H1 (cell line): ENCODE measurements around the gene TIMM21. TPM values are rescaled to one million over a fixed set of nuclear protein-coding genes. Genes with fewer than 3 reads are reported as not detected.

Source experiments
- CTCF ChIA-PET: fragments of 300-600 bp; sonication (Branson Sonifier 250); formaldehyde crosslinking; loops from one replicate; lab custom pipeline; 2021; ENCODE audit not compliant: partially characterized antibody; lab: Charles Lee
- POLR2A ChIA-PET: fragments of 300-600 bp; sonication (Branson Sonifier 250); formaldehyde crosslinking; loops from one replicate; lab custom pipeline; 2021; ENCODE audit warnings: inconsistent platforms; ENCODE audit not compliant: partially characterized antibody; lab: Charles Lee
- DNase-seq, 2 experiments: peaks; one replicate each; pipeline versions ENCODE4 v3.0.0 to v3.0.0-alpha.2; 2010 to 2022; ENCODE audit warnings: low spot score in 2 of 2, low read depth in 1 of 2, mixed read lengths in 1 of 2
- FAIRE-seq: peaks from 2 replicates; lab custom pipeline; 2011; peaks lifted over from hg19 to GRCh38; lab: Jason Lieb, UNC
- H2AFZ ChIP-seq: 2 replicates; pipeline ENCODE4 v1.8.1; 2012; ENCODE audit warnings: low read length, inconsistent platforms
- H2AK5ac ChIP-seq: 2 replicates; pipeline ENCODE4 v1.6.1; 2013; ENCODE audit warnings: low read depth, low read length
- H2BK120ac ChIP-seq: replicated peaks from 2 replicates; pipeline ENCODE3; 2013; ENCODE audit warnings: low read depth, low read length, inconsistent platforms
- H2BK12ac ChIP-seq: 2 replicates; pipeline ENCODE4 v1.6.1; 2013; ENCODE audit warnings: low read depth, low read length
- H2BK15ac ChIP-seq: 2 replicates; pipeline ENCODE4 v1.6.1; 2013; ENCODE audit warnings: low read length
- H2BK20ac ChIP-seq: 2 replicates; pipeline ENCODE4 v1.6.1; 2013; ENCODE audit warnings: low read length
- H2BK5ac ChIP-seq: 2 replicates; pipeline ENCODE4 v1.6.1; 2013; ENCODE audit warnings: low read depth, low read length
- H3K14ac ChIP-seq: 2 replicates; pipeline ENCODE4 v1.6.1; 2013; ENCODE audit warnings: inconsistent platforms; ENCODE audit not compliant: insufficient read length
- H3K18ac ChIP-seq: 2 replicates; pipeline ENCODE4 v1.6.1; 2013; ENCODE audit warnings: low read length; ENCODE audit errors: extremely low read depth
- H3K23ac ChIP-seq: 2 replicates; pipeline ENCODE4 v1.6.1; 2013; ENCODE audit warnings: inconsistent platforms; ENCODE audit not compliant: insufficient read length
- H3K23me2 ChIP-seq: 2 replicates; pipeline ENCODE4 v1.6.1; 2013; ENCODE audit warnings: low read depth, low read length
- H3K27ac ChIP-seq: 2 replicates; pipeline ENCODE4 v1.6.1; 2011; ENCODE audit warnings: low read depth, low read length, inconsistent platforms
- H3K27me3 ChIP-seq, 4 experiments: replicated peaks in 1 of 4; 1 replicate in 1 of 4; 2 replicates in 3 of 4; pipeline versions ENCODE4 v1.6.1 to v1.8.1; 2011 to 2013; ENCODE audit warnings: low read length in 3 of 4, mild to moderate bottlenecking in 3 of 4, inconsistent platforms in 2 of 4, mixed read lengths in 2 of 4, moderate library complexity in 1 of 4; ENCODE audit not compliant: control insufficient read depth in 3 of 4, insufficient read depth in 3 of 4; ENCODE audit errors: extremely low read depth in 1 of 4
- H3K36me3 ChIP-seq, 4 experiments: 2 replicates each; pipeline versions ENCODE4 v1.6.1 to v1.8.1; 2011 to 2013; ENCODE audit warnings: mild to moderate bottlenecking in 4 of 4, low read length in 3 of 4, moderate library complexity in 2 of 4, control low read depth in 1 of 4, inconsistent platforms in 1 of 4; ENCODE audit not compliant: insufficient read depth in 4 of 4, control insufficient read depth in 2 of 4
- H3K4ac ChIP-seq: replicated peaks from 2 replicates; pipeline ENCODE3; 2013; ENCODE audit warnings: low read length, low read depth, mixed read lengths, inconsistent platforms; ENCODE audit not compliant: insufficient read length
- H3K4me1 ChIP-seq, 4 experiments: replicated peaks in 1 of 4; 1 replicate in 1 of 4; 2 replicates in 3 of 4; pipeline versions ENCODE4 v1.6.1 to v1.8.1; 2011 to 2013; ENCODE audit warnings: low read length in 3 of 4, inconsistent platforms in 2 of 4, mixed read lengths in 1 of 4; ENCODE audit not compliant: insufficient read depth in 4 of 4, control insufficient read depth in 3 of 4
- H3K4me2 ChIP-seq, 2 experiments: 2 replicates each; pipeline versions ENCODE4 v1.6.1 to v1.8.1; 2011 to 2013; ENCODE audit warnings: low read depth in 2 of 2, low read length in 2 of 2, control low read depth in 1 of 2, inconsistent platforms in 1 of 2, mild to moderate bottlenecking in 1 of 2; ENCODE audit not compliant: insufficient read depth in 1 of 2
- H3K4me3 ChIP-seq, 4 experiments: fragments of 200-600, 300-600 bp in 1 of 4; sonication (generic), shearing (Covaris generic), sonication (Bioruptor Twin) in 1 of 4; 2 replicates each; pipeline versions ENCODE4 v1.5.1 to v1.8.1; 2011 to 2016; ENCODE audit warnings: low read length in 4 of 4, low read depth in 3 of 4, control low read depth in 2 of 4, inconsistent platforms in 2 of 4, mild to moderate bottlenecking in 2 of 4, mixed read lengths in 1 of 4, moderate library complexity in 1 of 4; ENCODE audit not compliant: insufficient read depth in 2 of 4; ENCODE audit errors: extremely low read depth in 1 of 4
- H3K56ac ChIP-seq: replicated peaks from 2 replicates; pipeline ENCODE3; 2013; ENCODE audit warnings: low read depth, mild to moderate bottlenecking, mixed read lengths, low read length, inconsistent platforms; ENCODE audit not compliant: insufficient read length
- H3K79me1 ChIP-seq: 2 replicates; pipeline ENCODE4 v1.6.1; 2013; ENCODE audit warnings: low read depth, low read length, control low read depth
- H3K79me2 ChIP-seq, 2 experiments: 2 replicates each; pipeline versions ENCODE4 v1.6.1 to v1.8.1; 2012 to 2013; ENCODE audit warnings: low read length in 2 of 2, mild to moderate bottlenecking in 2 of 2, inconsistent platforms in 1 of 2; ENCODE audit not compliant: insufficient read depth in 2 of 2, control insufficient read depth in 1 of 2
- H3K9ac ChIP-seq, 4 experiments: replicated peaks in 1 of 4; 1 replicate in 1 of 4; 2 replicates in 3 of 4; pipeline versions ENCODE4 v1.6.1 to v1.8.1; 2011 to 2013; ENCODE audit warnings: low read depth in 3 of 4, low read length in 3 of 4, control low read depth in 2 of 4, mild to moderate bottlenecking in 2 of 4, moderate library complexity in 2 of 4, inconsistent platforms in 1 of 4; ENCODE audit errors: extremely low read depth in 1 of 4
- H3K9me3 ChIP-seq, 2 experiments: 2 replicates each; pipeline versions ENCODE4 v1.6.1 to v1.8.1; 2012 to 2013; ENCODE audit warnings: mild to moderate bottlenecking in 2 of 2, moderate library complexity in 2 of 2, control low read depth in 1 of 2, inconsistent platforms in 1 of 2, low read depth in 1 of 2, low read length in 1 of 2, mixed read lengths in 1 of 2; ENCODE audit not compliant: insufficient read depth in 2 of 2
- H4K20me1 ChIP-seq, 2 experiments: replicated peaks in 1 of 2; 2 replicates each; pipeline versions ENCODE3 to v1.8.1; 2011 to 2013; ENCODE audit warnings: inconsistent platforms in 2 of 2, low read length in 2 of 2, mild to moderate bottlenecking in 1 of 2; ENCODE audit not compliant: insufficient read depth in 2 of 2, control insufficient read depth in 1 of 2
- H4K5ac ChIP-seq: 2 replicates; pipeline ENCODE4 v1.6.1; 2013; ENCODE audit warnings: low read length, low read depth, mixed read lengths, inconsistent platforms; ENCODE audit not compliant: insufficient read length
- H4K8ac ChIP-seq: 2 replicates; pipeline ENCODE4 v1.8.0; 2013; ENCODE audit warnings: mild to moderate bottlenecking, moderate library complexity, low read length, inconsistent platforms; ENCODE audit not compliant: insufficient read depth; ENCODE audit errors: extremely low read depth
- H4K91ac ChIP-seq: replicated peaks from 2 replicates; pipeline ENCODE3; 2013; ENCODE audit warnings: low read length, mixed read lengths, inconsistent platforms; ENCODE audit not compliant: insufficient read length
- BACH1 ChIP-seq: IDR thresholded peaks from 2 replicates; pipeline ENCODE4 v1.6.1; 2012; ENCODE audit warnings: low read length, improper control_type of control experiment
- WGBS, 2 experiments: shearing (Covaris generic) in 1 of 2; methylation state at CpG; one replicate each; pipeline versions ENCODE4 v1.1.6 to v1.1.7; 2013 to 2015; ENCODE audit warnings: low lambda C conversion rate in 2 of 2, mixed read lengths in 2 of 2, inconsistent platforms in 1 of 2, low coverage in 1 of 2, missing lambda C conversion rate in 1 of 2; ENCODE audit not compliant: insufficient replicate concordance in 2 of 2, insufficient coverage in 1 of 2, insufficient read length in 1 of 2; ENCODE audit errors: extremely low coverage in 1 of 2, missing lambda C conversion rate in 1 of 2; 5-methylcytosine and 5-hydroxymethylcytosine counted together
- polyA plus RNA-seq, 7 experiments: library from polyadenylated mRNA; depleted of rRNA in 3 of 7; stranded (reverse) in 5 of 7; unstranded in 2 of 7; fragments of >200 nt in 5 of 7; fragments of 200-250 nt in 2 of 7; gene quantifications; 1 replicate in 5 of 7; 2 replicates in 1 of 7; 4 replicates in 1 of 7; pipeline versions ENCODE4 v1.2.1 to v1.2.3, GENCODE V29; 2011 to 2013; ENCODE audit warnings: missing spikeins in 2 of 7, mixed read lengths in 2 of 7
- total RNA-seq: library from RNA; stranded (reverse); fragmentation: NEBNext Ultra II Directional; extraction: Animal tissue kit (Norgen Biotek cat#: 25700); gene quantifications from 2 replicates; pipeline ENCODE4 v1.2.1, GENCODE V29; 2021

The TIMM21 gene
- total and polyA plus RNA-seq, 2 of the 8 experiments (the other 6 are each of a cell fraction or from before 2014, with no cell fraction given): 27.9 to 43.8 TPM

- H3K56ac ChIP-seq: no peak overlapping the region
- H3K23me2 ChIP-seq: no peaks in the 10 kb centered on the region
- H2BK5ac ChIP-seq: no peak overlapping the region
- no peaks in the 10 kb centered on the region for H4K20me1 ChIP-seq
- H2AK5ac ChIP-seq: no peak overlapping the region
- H2BK20ac ChIP-seq: no peak overlapping the region
- peaks cover 0 to 12% (median 3%) of the 10 kb centered on the region in 4 experiments; a peak in 3 of 7 replicates for H3K4me1 ChIP-seq
- no peak overlapping the region for H3K4me3 ChIP-seq
- H4K8ac ChIP-seq: no peak overlapping the region
- H3K23ac ChIP-seq: no peak overlapping the region
- no peak overlapping the region for H2BK12ac ChIP-seq
- H3K36me3 ChIP-seq: no peaks in the 10 kb centered on the region
- no peaks in the 10 kb centered on the region for H3K9me3 ChIP-seq
- no peak for DNase-seq
- no peak overlapping the region for H3K9ac ChIP-seq
- no peak overlapping the region for H4K5ac ChIP-seq
- H2BK15ac ChIP-seq: no peak overlapping the region
- H3K18ac ChIP-seq: no peak overlapping the region
- no peak overlapping the region for H3K4ac ChIP-seq
- no peak overlapping the region for H4K91ac ChIP-seq
- POLR2A ChIA-PET: no interaction called here
- no peak overlapping the region for H2AFZ ChIP-seq
- H2BK120ac ChIP-seq: no peak overlapping the region
- TF ChIP-seq BACH1: no peak
- TF ChIP-seq, all 59 proteins: peak for 0
- no peaks in the 10 kb centered on the region for H3K79me1 ChIP-seq
- H3K27ac ChIP-seq: no peak overlapping the region
- H3K14ac ChIP-seq: no peak overlapping the region
- CTCF ChIA-PET: interaction anchor here (0.8 kb wide), 1 partner anchor 25 kb away, joined by 3 read pairs; no protein-coding TSS in a partner anchor
- H3K4me2 ChIP-seq: no peak overlapping the region
- WGBS, 2 experiments: 89% methylated on average over 3 of the region's 3 CpGs; no CpG with 5 or more reads in 1 of the 2 experiments
- no peak for FAIRE-seq
- no peaks in the 10 kb centered on the region; a peak in 1 of 4 replicates for H3K79me2 ChIP-seq
- peaks cover 0 to 1% (median 0%) of the 10 kb centered on the region in 4 experiments; a peak in 1 of 7 replicates for H3K27me3 ChIP-seq
These were observed 20.2 kb upstream of the TIMM21 start for GRCh38 chr18:74128159-74128558.
